Fibroblast of the conjunctiva (primary cell): ENCODE measurements around the gene ENTPD8.
A peak's percentile ranks its signal among the peaks of the same experiment; 100 is the strongest.
"Not testable (repeated sequence)": the region's sequence is repeated elsewhere in the genome, so short reads cannot be mapped to it uniquely, and the experiment has no call there.

ENCODE experiments used
- DNase-seq: peaks from one replicate; pipeline ENCODE4 v3.0.0-alpha.2; 2010; ENCODE audit warnings: low read depth

ENTPD8 gene

GRCh38 chr9:137411645-137412380 is 29.3 kb downstream of the ENTPD8 start:
- DNase-seq: peak; percentile 59

- DNase-seq: no peak
These were observed 29.9 kb downstream of the ENTPD8 start for GRCh38 chr9:137411260-137411644.

GRCh38 chr9:137410891-137411249 is 30.3 kb downstream of the ENTPD8 start:
- no peak for DNase-seq

GRCh38 chr9:137410236-137410890 is 30.8 kb downstream of the ENTPD8 start:
- not testable (repeated sequence) for DNase-seq

- no peak for DNase-seq
These were observed 31.6 kb downstream of the ENTPD8 start for GRCh38 chr9:137409515-137409914.

- no peak for DNase-seq
These were observed 32.3 kb downstream of the ENTPD8 start for GRCh38 chr9:137408651-137409405.

- DNase-seq: no peak
These were observed 33.4 kb downstream of the ENTPD8 start for GRCh38 chr9:137407590-137408300.

- DNase-seq: no peak
These were observed 34.1 kb downstream of the ENTPD8 start for GRCh38 chr9:137406876-137407589.

GRCh38 chr9:137406085-137406760 is 34.9 kb downstream of the ENTPD8 start:
- DNase-seq: no peak

GRCh38 chr9:137405677-137406081 is 35.5 kb downstream of the ENTPD8 start:
- DNase-seq: no peak

- no peak for DNase-seq
These were observed 36.1 kb downstream of the ENTPD8 start for GRCh38 chr9:137404961-137405567.

- no peak for DNase-seq
These were observed 37.9 kb downstream of the ENTPD8 start for GRCh38 chr9:137403269-137403668.

- DNase-seq: no peak
These were observed 38.4 kb downstream of the ENTPD8 start for GRCh38 chr9:137402746-137403145.

- no peak for DNase-seq
These were observed 42.3 kb downstream of the ENTPD8 start for GRCh38 chr9:137398561-137399468.

- no peak for DNase-seq
These were observed 43.3 kb downstream of the ENTPD8 start for GRCh38 chr9:137397675-137398423.

- no peak for DNase-seq
These were observed 44.4 kb downstream of the ENTPD8 start for GRCh38 chr9:137396634-137397367.

GRCh38 chr9:137396227-137396626 is 44.9 kb downstream of the ENTPD8 start:
- DNase-seq: no peak

- no peak for DNase-seq
These were observed 45.5 kb downstream of the ENTPD8 start for GRCh38 chr9:137395666-137396010.
